Mesenchymal stem cell (in vitro differentiated cells and primary cell): ENCODE data around the gene PTCRA. TPM values are rescaled to one million over a fixed set of nuclear protein-coding genes. Genes with fewer than 3 reads are reported as not detected.

Experiments used
- DNase-seq: peaks from one replicate; pipeline ENCODE4 v3.0.0-alpha.2; 2013
- H2AFZ ChIP-seq: one replicate; pipeline ENCODE4 v1.6.1; 2013; ENCODE audit warnings: low read depth, mild to moderate bottlenecking, control low read depth, inconsistent platforms, low read length, moderate library complexity
- H2AK5ac ChIP-seq: 2 replicates; pipeline ENCODE4 v1.6.1; 2013; ENCODE audit warnings: low read length, moderate library complexity, mild to moderate bottlenecking, inconsistent platforms; ENCODE audit not compliant: severe bottlenecking
- H2BK120ac ChIP-seq: one replicate; pipeline ENCODE4 v1.6.1; 2013; ENCODE audit warnings: low read depth, mild to moderate bottlenecking, inconsistent platforms, low read length, moderate library complexity
- H2BK12ac ChIP-seq, 2 experiments: one replicate each; pipeline ENCODE4 v1.6.1; 2013; ENCODE audit warnings: inconsistent platforms in 2 of 2, low read length in 2 of 2, mild to moderate bottlenecking in 2 of 2, moderate library complexity in 2 of 2, control low read depth in 1 of 2
- H2BK15ac ChIP-seq: one replicate; pipeline ENCODE4 v1.6.1; 2013; ENCODE audit warnings: mild to moderate bottlenecking, low read depth, inconsistent platforms; ENCODE audit not compliant: poor library complexity, severe bottlenecking
- H2BK5ac ChIP-seq: 2 replicates; pipeline ENCODE4 v1.6.1; 2013; ENCODE audit warnings: low read depth, mild to moderate bottlenecking, low read length, control low read depth, inconsistent platforms; ENCODE audit not compliant: poor library complexity, severe bottlenecking
- H3K14ac ChIP-seq, 2 experiments: one replicate each; pipeline ENCODE4 v1.6.1; 2013; ENCODE audit warnings: inconsistent platforms in 2 of 2, low read length in 2 of 2, control low read depth in 1 of 2, mild to moderate bottlenecking in 1 of 2, moderate library complexity in 1 of 2
- H3K18ac ChIP-seq, 2 experiments: one replicate each; pipeline ENCODE4 v1.6.1; 2013; ENCODE audit warnings: inconsistent platforms in 2 of 2, low read length in 2 of 2, control low read depth in 1 of 2, low read depth in 1 of 2, mild to moderate bottlenecking in 1 of 2
- H3K23ac ChIP-seq, 2 experiments: one replicate each; pipeline ENCODE4 v1.6.1; 2013; ENCODE audit warnings: inconsistent platforms in 2 of 2, low read length in 2 of 2, mild to moderate bottlenecking in 2 of 2, moderate library complexity in 2 of 2, control low read depth in 1 of 2
- H3K27ac ChIP-seq: 2 replicates; pipeline ENCODE4 v1.5.1; 2013; ENCODE audit warnings: mild to moderate bottlenecking, moderate library complexity, low read length, control low read depth, inconsistent platforms; ENCODE audit not compliant: poor library complexity, severe bottlenecking
- H3K27me3 ChIP-seq, 2 experiments: 2 replicates each; pipeline versions ENCODE4 v1.6.1 to v1.7.0; 2013; ENCODE audit warnings: low read length in 2 of 2, mild to moderate bottlenecking in 2 of 2, moderate library complexity in 2 of 2, control low read depth in 1 of 2, inconsistent platforms in 1 of 2; ENCODE audit not compliant: control insufficient read depth in 1 of 2, insufficient read depth in 1 of 2
- H3K36me3 ChIP-seq, 2 experiments: 2 replicates each; pipeline versions ENCODE4 v1.6.1 to v1.7.0; 2013; ENCODE audit warnings: low read length in 2 of 2, control low read depth in 1 of 2, inconsistent platforms in 1 of 2, low read depth in 1 of 2, mild to moderate bottlenecking in 1 of 2; ENCODE audit not compliant: insufficient read depth in 2 of 2, control insufficient read depth in 1 of 2
- H3K4ac ChIP-seq, 2 experiments: one replicate each; pipeline ENCODE4 v1.6.1; 2013; ENCODE audit warnings: inconsistent platforms in 2 of 2, low read length in 2 of 2, mild to moderate bottlenecking in 2 of 2, moderate library complexity in 2 of 2, control low read depth in 1 of 2, low read depth in 1 of 2
- H3K4me1 ChIP-seq: 2 replicates; pipeline ENCODE4 v1.6.1; 2013; ENCODE audit warnings: low read depth, low read length, control low read depth; ENCODE audit not compliant: control insufficient read depth, insufficient read depth
- H3K4me2 ChIP-seq: 2 replicates; pipeline ENCODE4 v1.6.1; 2013; ENCODE audit warnings: low read length, mild to moderate bottlenecking, inconsistent platforms; ENCODE audit not compliant: poor library complexity, severe bottlenecking
- H3K4me3 ChIP-seq, 2 experiments: 2 replicates each; pipeline versions ENCODE4 v1.5.1 to v1.7.0; 2013; ENCODE audit warnings: low read length in 2 of 2, mild to moderate bottlenecking in 2 of 2, control low read depth in 1 of 2, low read depth in 1 of 2; ENCODE audit not compliant: insufficient read depth in 1 of 2
- H3K79me1 ChIP-seq: replicated peaks from 2 replicates; pipeline ENCODE4 v1.6.1; 2013; ENCODE audit warnings: mild to moderate bottlenecking, control low read depth, low read length, inconsistent platforms; ENCODE audit not compliant: poor library complexity, severe bottlenecking
- H3K9ac ChIP-seq: 2 replicates; pipeline ENCODE4 v1.7.0; 2013; ENCODE audit warnings: mild to moderate bottlenecking, low read length, moderate library complexity
- H3K9me3 ChIP-seq: 2 replicates; pipeline ENCODE4 v1.7.0; 2013; ENCODE audit warnings: mild to moderate bottlenecking, low read length; ENCODE audit not compliant: control insufficient read depth
- H4K8ac ChIP-seq: one replicate; pipeline ENCODE4 v1.6.1; 2013; ENCODE audit warnings: inconsistent platforms, mild to moderate bottlenecking, low read length, moderate library complexity
- H4K91ac ChIP-seq: one replicate; pipeline ENCODE4 v1.6.1; 2013; ENCODE audit warnings: mild to moderate bottlenecking, low read length, inconsistent platforms
- WGBS: methylation state at CpG from one replicate; pipeline ENCODE4 v1.1.7; 2013; ENCODE audit warnings: mixed read lengths; 5-methylcytosine and 5-hydroxymethylcytosine counted together
- polyA plus RNA-seq, 2 experiments: library from polyadenylated mRNA; stranded (reverse); fragments of 200-250 nt; gene quantifications; one replicate each; pipeline ENCODE4 v1.2.3, GENCODE V29; 2013

PTCRA gene, protein sequence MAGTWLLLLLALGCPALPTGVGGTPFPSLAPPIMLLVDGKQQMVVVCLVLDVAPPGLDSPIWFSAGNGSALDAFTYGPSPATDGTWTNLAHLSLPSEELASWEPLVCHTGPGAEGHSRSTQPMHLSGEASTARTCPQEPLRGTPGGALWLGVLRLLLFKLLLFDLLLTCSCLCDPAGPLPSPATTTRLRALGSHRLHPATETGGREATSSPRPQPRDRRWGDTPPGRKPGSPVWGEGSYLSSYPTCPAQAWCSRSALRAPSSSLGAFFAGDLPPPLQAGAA
- polyA plus RNA-seq (2013, experiment 1 of 2) = 0.06 TPM
- polyA plus RNA-seq (2013, experiment 2 of 2) = not detected

DNA sequence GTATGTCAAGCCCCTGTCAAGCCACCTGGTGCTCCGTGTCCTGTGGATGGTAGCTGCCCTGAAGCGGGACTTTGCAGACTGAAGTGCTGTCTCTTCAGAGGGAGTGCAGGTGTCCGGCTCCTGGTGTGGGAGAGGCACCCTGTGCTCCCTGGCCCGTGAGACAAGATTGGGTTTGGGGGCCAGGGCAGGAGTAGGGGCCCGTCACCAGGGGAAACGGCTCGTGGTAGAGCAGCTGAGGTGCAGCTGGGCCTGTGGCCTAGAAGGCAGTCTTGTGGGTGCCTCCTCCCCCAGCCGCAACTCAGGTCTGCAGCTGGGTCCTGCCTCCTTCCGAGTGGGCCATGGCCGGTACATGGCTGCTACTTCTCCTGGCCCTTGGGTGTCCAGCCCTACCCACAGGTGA lies at the start of gene PTCRA:
Gene PTCRA (plus strand): TSS at position 322 of the 400 bp plus-strand sequence. CDS start 17 bp downstream, at position 339.
- WGBS = 84% methylated on average over 9 of the region's 10 CpGs
- Histone ChIP-seq H3K27ac (no peak within 1 kb of the TSS), H2BK12ac (no peak within 1 kb of the TSS), H3K4ac (no peak within 1 kb of the TSS), H3K4me3 (no peak within 1 kb of the TSS), H4K8ac (peak within 1 kb of the TSS; percentile 15), H4K91ac (peak within 1 kb of the TSS; percentile 27), H3K18ac (no peak within 1 kb of the TSS), H3K4me1 (peaks cover 12% of the 10 kb centered on the region), H2BK15ac (no peak within 1 kb of the TSS), H3K9ac (no peak within 1 kb of the TSS), H3K14ac (no peak within 1 kb of the TSS), H3K9me3 (no peaks in the 10 kb centered on the region), H2BK120ac (no peak within 1 kb of the TSS), H2AK5ac (peak within 1 kb of the TSS; percentile 63), H2AFZ (peak within 1 kb of the TSS; percentile 58), H3K27me3 (peaks cover 0 to 8% of the 10 kb centered on the region in 2 experiments), H2BK5ac (no peak within 1 kb of the TSS), H3K4me2 (no peak within 1 kb of the TSS), H3K79me1 (no peaks in the 10 kb centered on the region), H3K36me3 (no peaks in the 10 kb centered on the region), H3K23ac (no peak within 1 kb of the TSS)
- DNase-seq = no peak

DNA sequence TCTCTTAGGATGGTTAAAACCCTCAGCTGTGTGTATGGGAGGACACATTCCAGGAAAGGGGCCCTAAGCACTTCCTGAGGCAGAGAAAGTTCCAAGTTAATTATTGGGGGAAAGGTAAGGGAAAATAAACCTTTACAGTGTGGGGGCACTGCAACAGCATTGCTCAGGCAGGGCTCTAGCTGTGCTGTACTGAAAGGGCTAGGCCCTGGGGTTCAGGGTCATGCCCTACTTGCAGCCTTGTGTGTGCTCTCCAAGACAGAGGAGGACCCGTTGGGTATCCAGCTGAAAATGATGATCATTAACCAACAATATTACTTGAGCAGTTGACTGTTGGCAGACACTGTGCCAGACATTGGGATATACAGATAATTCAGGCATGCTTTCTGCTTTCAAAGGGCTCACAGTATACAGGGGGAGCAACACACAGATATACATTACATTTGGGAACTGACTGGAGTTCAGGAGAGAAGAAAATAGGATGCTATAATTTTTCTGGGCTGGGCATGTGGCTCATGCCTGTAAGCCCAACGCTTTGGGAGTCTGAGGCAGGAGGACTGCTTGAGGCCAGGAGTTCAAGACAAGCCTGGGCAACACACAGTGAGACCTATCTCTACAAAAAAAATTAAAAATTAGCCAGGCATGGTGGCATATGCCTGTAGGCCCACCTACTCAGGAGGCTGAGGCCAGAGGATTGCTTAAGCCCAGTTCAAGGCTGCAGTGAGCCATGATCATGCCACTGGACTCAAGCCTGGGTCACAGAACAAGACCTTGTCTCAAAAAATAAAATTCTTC lies 45.5 kb upstream of the PTCRA start:
- Histone ChIP-seq H2AFZ (no peak overlapping the region), H2BK12ac (no peak overlapping the region), H3K4me2 (no peak overlapping the region), H3K4me3 (no peak overlapping the region), H3K79me1 (no peaks in the 10 kb centered on the region), H4K91ac (no peak overlapping the region), H3K4me1 (peaks cover 2% of the 10 kb centered on the region), H3K23ac (no peak overlapping the region), H3K36me3 (peaks cover 5 to 43% of the 10 kb centered on the region in 2 experiments), H2BK15ac (no peak overlapping the region), H2BK5ac (no peak overlapping the region), H3K9ac (no peak overlapping the region), H3K27me3 (no peaks in the 10 kb centered on the region), H3K4ac (no peak overlapping the region), H2BK120ac (no peak overlapping the region), H4K8ac (peak overlapping the region; percentile 29), H3K27ac (no peak overlapping the region), H3K18ac (no peak overlapping the region), H3K14ac (no peak overlapping the region), H3K9me3 (no peaks in the 10 kb centered on the region), H2AK5ac (no peak overlapping the region)
- DNase-seq = no peak
- WGBS = 76% methylated on average over 2 of the region's 2 CpGs

DNA sequence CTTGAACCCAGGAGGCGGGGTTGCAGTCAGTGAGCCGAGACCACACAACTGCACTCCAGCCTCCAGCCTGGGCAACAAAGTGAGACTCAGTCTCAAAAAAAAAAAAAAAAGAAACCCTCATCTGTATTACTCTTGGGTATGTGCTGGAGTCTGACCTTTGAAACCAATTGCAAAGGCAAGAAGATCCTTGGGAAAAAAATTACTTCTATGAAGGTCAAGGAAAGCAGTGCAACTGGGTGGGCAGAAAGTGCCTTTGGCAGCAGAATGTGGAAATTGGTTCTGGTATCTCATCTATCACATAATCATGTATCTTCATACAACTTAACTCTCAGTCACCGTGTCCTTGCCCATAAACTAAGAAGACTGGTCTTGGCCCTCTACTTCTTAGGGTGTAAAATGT lies 44.1 kb upstream of the PTCRA start:
- no peak overlapping the region for H4K8ac ChIP-seq
- no peak overlapping the region for H3K27ac ChIP-seq
- H3K36me3 ChIP-seq = peaks cover 3 to 29% of the 10 kb centered on the region in 2 experiments
- H2BK120ac ChIP-seq = no peak overlapping the region
- no peaks in the 10 kb centered on the region for H3K9me3 ChIP-seq
- no peak overlapping the region for H3K4me2 ChIP-seq
- H2BK12ac ChIP-seq = no peak overlapping the region
- no peak overlapping the region for H3K4ac ChIP-seq
- peaks cover 2% of the 10 kb centered on the region for H3K4me1 ChIP-seq
- no peak overlapping the region for H2BK5ac ChIP-seq
- no peak overlapping the region for H3K18ac ChIP-seq
- H3K79me1 ChIP-seq = no peaks in the 10 kb centered on the region
- H2AFZ ChIP-seq = no peak overlapping the region
- no peak overlapping the region for H3K14ac ChIP-seq
- no peak overlapping the region for H2BK15ac ChIP-seq
- no peaks in the 10 kb centered on the region for H3K27me3 ChIP-seq
- no peak overlapping the region for H2AK5ac ChIP-seq
- DNase-seq = no peak
- H4K91ac ChIP-seq = no peak overlapping the region
- WGBS = 92% methylated on average over 3 of the region's 3 CpGs
- H3K4me3 ChIP-seq = no peak overlapping the region
- H3K9ac ChIP-seq = no peak overlapping the region
- no peak overlapping the region for H3K23ac ChIP-seq

DNA sequence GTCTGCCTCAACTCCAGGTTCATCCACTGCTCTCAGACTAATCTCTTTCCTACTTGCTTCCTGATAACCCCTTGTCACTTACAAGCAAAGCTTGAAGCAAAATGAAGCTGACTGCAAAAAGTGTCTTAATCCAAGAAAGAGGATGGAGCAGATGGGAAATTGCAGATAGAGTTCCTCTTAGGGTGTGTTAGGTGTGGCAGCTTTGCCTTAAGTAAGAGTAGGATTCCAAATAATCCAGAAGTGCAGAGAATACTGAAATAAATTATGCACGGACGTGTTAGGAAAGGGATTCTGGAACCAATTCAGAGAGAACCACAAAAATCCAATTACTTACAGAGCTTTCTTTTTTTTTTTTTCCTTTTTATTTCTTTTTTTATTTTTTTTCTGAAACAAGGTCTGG lies 42.5 kb upstream of the PTCRA start:
- no peak for DNase-seq
- H3K4me2 ChIP-seq = no peak overlapping the region
- H3K23ac ChIP-seq = no peak overlapping the region
- no peaks in the 10 kb centered on the region for H3K9me3 ChIP-seq
- H3K27me3 ChIP-seq = no peaks in the 10 kb centered on the region
- no peak overlapping the region for H4K8ac ChIP-seq
- WGBS = 90% methylated on average over 2 of the region's 2 CpGs
- H2AFZ ChIP-seq = no peak overlapping the region
- no peak overlapping the region for H2BK120ac ChIP-seq
- H3K4ac ChIP-seq = no peak overlapping the region
- H2BK12ac ChIP-seq = no peak overlapping the region
- H2BK5ac ChIP-seq = no peak overlapping the region
- no peak overlapping the region for H2BK15ac ChIP-seq
- H3K27ac ChIP-seq = no peak overlapping the region
- H2AK5ac ChIP-seq = no peak overlapping the region
- H3K4me3 ChIP-seq = no peak overlapping the region
- no peak overlapping the region for H3K18ac ChIP-seq
- H4K91ac ChIP-seq = no peak overlapping the region
- peaks cover 3 to 15% of the 10 kb centered on the region in 2 experiments for H3K36me3 ChIP-seq
- peaks cover 2% of the 10 kb centered on the region for H3K4me1 ChIP-seq
- H3K9ac ChIP-seq = no peak overlapping the region
- no peaks in the 10 kb centered on the region for H3K79me1 ChIP-seq
- H3K14ac ChIP-seq = no peak overlapping the region
